ENCODE results near the gene PMPCB. TPM values are rescaled to one million over a fixed set of nuclear protein-coding genes. Genes with fewer than 3 reads are reported as not detected.

The PMPCB gene
- total RNA-seq, 1 donor from 2014 or later, result 68.2 TPM

GRCh38 chr7:103316380-103316941 is 19.2 kb downstream of the PMPCB start:
- intact Hi-C loops (cut with DNase I), result no loop called here
- no peak for DNase-seq (ENCODE audit: low spot score)

DNA sequence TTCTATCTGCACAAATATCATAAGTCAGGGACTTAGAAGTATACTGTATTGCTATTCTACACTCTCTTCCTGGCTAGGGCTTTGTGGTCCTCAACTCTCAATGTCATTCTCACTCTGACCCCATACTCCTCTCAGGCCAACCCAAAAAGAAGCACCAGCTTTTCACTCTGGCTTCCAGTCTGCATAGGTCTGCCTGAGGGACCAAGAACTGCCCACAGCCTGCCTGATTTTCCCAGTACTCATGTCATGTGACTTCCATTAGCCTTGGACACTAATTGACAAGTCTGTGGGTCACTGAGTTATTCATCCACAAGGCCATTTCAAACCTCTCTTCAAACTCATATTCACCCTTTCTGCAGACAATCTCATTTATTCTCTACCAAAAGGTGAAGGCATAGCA is 19.8 kb downstream of the PMPCB start:
- DNase-seq (ENCODE audit: low spot score), result no peak
- intact Hi-C loops (cut with DNase I), result no loop called here

- DNase-seq (ENCODE audit: low spot score), result no peak
- intact Hi-C loops (cut with DNase I), result no loop called here
Measured at GRCh38 chr7:103325744-103326143, 28.5 kb downstream of the PMPCB start.

DNA sequence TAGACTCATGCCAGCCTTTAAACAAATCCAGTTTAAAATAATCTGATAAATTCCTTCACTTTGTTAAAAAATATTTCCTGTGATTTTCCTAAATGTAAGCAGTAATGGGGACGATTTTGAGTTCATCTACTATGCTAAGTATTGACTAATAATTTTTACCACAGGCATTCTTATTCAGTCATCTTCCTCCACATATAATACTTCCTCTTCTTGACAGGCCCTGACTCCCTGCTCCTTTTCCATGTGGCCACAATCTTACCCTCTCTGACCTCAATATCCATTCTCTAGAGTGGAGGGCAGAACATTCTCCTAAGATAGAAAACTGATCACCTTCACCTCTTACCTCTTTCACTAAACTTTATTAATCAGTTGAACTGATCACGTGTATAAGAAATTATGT is 39.5 kb downstream of the PMPCB start:
- DNase-seq (ENCODE audit: low spot score), result no peak
- intact Hi-C loops (cut with DNase I), result no loop called here

DNA sequence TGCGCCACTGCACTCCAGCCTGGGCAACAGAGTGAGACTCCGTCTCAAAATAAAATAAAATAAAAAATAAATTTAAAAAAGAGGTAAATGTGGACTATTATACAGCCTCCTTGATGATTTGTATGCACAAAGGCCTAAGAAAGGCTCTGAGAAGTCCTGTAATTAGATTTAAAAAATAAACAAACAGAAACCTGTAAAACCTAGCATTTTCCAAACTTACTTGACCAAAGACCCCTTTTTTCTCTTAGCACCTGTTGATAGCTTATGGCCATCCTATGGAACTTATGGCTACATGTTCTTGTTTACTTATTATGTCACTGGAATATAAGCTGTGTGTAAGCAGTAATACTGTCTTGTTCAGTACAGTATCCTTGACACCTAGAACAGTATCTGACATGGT is 41.6 kb downstream of the PMPCB start:
- intact Hi-C loops (cut with DNase I), result no loop called here
- DNase-seq (ENCODE audit: low spot score), result no peak

GRCh38 chr7:103341466-103341865 is 44.2 kb downstream of the PMPCB start:
- intact Hi-C loops (cut with DNase I), result loop anchor here (5.0 kb wide), 1 partner anchor 44 kb away; the partner anchor contains the start of gene PMPCB

GRCh38 chr7:103343332-103343731 is 46.1 kb downstream of the PMPCB start:
- no peak for DNase-seq (ENCODE audit: low spot score)
- intact Hi-C loops (cut with DNase I), result loop anchor here (5.0 kb wide), 1 partner anchor 46 kb away; the partner anchor contains the start of gene PMPCB

More at GRCh38 chr7:103341466-103341865, 44.2 kb downstream of the PMPCB start:
- no peak for DNase-seq (ENCODE audit: low spot score)

DNA sequence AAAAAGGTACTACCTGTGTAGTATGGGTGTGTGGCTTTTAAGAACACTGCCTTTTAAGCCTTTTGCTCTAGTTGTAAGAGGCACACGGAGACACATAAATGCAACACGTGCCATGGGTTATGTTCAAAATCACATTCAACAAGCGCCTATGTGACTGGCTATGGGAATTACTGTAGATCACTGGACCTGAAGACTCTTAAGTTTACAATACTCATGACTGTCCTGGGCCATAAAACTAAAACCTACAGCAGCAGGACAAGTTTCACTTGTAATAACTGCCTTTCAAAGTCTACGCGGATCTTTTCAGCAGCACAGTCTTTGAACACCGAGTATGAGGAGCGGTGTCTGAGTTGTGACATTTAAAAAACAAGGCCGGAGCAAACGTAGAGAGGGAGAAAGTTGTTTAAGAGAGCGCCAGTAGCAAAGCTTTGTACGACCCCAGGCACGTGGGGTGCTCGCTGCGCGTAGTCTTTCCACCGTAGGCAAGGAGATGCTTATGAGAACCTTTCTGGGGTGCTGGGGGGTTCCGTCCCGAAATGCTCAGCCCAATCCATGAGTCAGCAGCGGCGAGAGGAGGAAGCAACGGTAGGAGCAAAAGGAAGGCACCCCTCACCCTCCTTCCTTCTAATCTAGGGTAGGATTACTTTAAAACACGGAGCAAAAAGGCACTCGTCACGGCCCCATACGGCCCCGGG is 46.7 kb downstream of the PMPCB start:
- DNase-seq (ENCODE audit: low spot score), result no peak
- intact Hi-C loops (cut with DNase I), result loop anchor here (5.0 kb wide), 1 partner anchor 47 kb away; the partner anchor contains the start of gene PMPCB

DNA sequence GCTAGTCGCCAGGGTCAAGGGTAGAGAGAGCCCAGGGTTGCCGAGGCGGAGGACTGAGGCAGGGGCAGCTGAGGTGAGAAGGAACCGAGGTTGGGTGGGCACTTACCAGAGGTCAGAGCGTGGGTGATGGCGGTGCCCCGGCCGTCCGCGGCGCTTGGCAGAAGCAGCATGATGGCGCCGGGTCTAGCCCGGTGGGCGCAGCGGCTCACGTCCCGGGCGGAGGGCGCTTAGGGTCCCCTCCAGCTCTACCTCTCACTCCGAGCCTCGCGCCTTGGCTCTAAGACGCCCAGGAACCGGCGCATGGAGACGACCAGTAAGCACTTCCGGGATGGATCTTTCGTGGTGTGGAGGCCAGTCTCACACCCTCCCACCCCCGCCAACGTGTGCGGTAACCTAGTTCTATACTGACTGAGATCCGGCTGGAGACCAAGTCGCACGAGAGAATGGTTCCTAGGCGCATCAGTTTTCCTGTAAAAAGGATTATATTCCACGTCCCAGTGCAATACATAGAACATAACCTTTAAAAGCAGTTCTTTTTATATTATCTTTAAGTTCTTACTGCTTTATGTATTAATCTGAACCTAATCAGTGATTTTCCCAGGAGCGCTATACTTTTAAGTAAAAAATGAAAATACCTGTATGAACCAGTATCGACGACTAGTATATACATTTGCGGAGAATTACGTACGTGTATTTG is 47.4 kb downstream of the PMPCB start, which contains the start of gene DNAJC2:
DNAJC2 (minus strand) TSS at position 315 of the 697 bp plus-strand sequence; CDS start at position 170, 145 bp downstream.
- DNase-seq (ENCODE audit: low spot score), result peak; percentile 91
- intact Hi-C loops (cut with DNase I), result loop anchor here (5.0 kb wide), 1 partner anchor 47 kb away; the partner anchor contains the start of gene PMPCB

DNA sequence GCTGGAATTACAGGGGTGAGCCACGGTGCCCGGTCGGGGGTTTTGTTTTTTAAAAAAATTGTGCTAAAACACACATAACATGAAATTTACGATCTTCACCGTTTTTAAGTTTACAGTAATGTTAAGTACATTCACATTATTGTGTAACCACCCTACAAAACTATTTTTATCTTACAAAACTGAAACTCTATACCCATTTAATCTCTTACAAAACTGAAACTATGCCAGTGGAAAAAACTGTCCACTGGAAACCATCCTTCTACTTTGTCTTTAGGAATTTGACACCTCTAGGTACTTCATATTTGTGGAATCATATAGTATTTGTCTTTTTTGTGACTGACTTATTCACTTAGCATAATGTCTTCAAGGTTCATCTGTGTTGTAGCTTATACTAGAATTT is 49.2 kb downstream of the PMPCB start:
- intact Hi-C loops (cut with DNase I), result no loop called here

GRCh38 chr7:103347507-103348267 is 50.5 kb downstream of the PMPCB start, which contains the start of gene PSMC2:
TSS of gene PSMC2 (plus strand) at chr7:103347643. CDS start at chr7:103347712, 69 bp downstream.
- intact Hi-C loops (cut with DNase I), result no loop called here
- peak; percentile 83 for DNase-seq (ENCODE audit: low spot score)

More for the DNA sequence above, 49.2 kb downstream of the PMPCB start:
- no peak for DNase-seq (ENCODE audit: low spot score)

GRCh38 chr7:103348452-103348851 is 51.2 kb downstream of the PMPCB start:
- DNase-seq (ENCODE audit: low spot score), result no peak
- intact Hi-C loops (cut with DNase I), result no loop called here

- intact Hi-C loops (cut with DNase I), result no loop called here
- DNase-seq (ENCODE audit: low spot score), result no peak
Measured at GRCh38 chr7:103348959-103349358, 51.7 kb downstream of the PMPCB start.

DNA sequence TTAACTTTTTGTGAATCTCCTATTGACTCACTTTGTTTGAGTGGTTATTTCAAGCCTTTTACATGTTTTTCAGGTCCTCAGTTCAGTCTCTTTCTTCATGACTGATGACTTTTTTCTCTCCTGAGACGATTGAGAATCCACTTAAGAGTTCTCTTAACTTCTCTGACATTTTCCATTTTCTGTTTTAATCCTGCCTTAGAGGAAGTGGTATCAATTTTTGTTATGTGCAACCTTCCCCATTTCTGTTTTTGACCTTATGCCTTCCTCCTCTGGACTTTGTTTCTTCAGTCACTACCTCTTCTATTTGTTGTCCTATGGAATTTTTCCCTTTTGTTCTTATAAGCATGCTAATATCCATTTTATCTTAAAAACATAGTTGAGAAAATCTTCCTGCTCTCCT is 52.6 kb downstream of the PMPCB start:
- no peak for DNase-seq (ENCODE audit: low spot score)
- intact Hi-C loops (cut with DNase I), result no loop called here

Other genes with a start within 250 kb of the PMPCB start
- gene FBXL13, start 222.6 kb upstream of the PMPCB start, total RNA-seq, result 0.32 TPM
- gene ARMC10, start 222.3 kb upstream of the PMPCB start, total RNA-seq, result 27.9 TPM
- gene NAPEPLD, start 148.3 kb upstream of the PMPCB start, total RNA-seq, result 8.4 TPM
- gene DNAJC2, start 47.3 kb downstream of the PMPCB start, total RNA-seq, result 17.7 TPM
- gene PSMC2, start 50.2 kb downstream of the PMPCB start, total RNA-seq, result 106 TPM
- gene SLC26A5, start 148.8 kb downstream of the PMPCB start, total RNA-seq, result not detected